Inflammatory macrophage (primary cell): ENCODE results near the gene TUBB1.

Experiments
- DNase-seq, 2 donors: peaks; one replicate each; pipeline ENCODE4 v3.0.0-alpha.2; 2020 to 2022

TUBB1 gene

GRCh38 chr20:59044295-59044694, 25.1 kb downstream of the TUBB1 start:
- DNase-seq, result no peak

GRCh38 chr20:59044796-59045195, 25.6 kb downstream of the TUBB1 start:
- no peak for DNase-seq

GRCh38 chr20:59046862-59047261, 27.6 kb downstream of the TUBB1 start:
- no peak for DNase-seq

GRCh38 chr20:59047938-59048680, 28.9 kb downstream of the TUBB1 start:
- DNase-seq, result no peak

GRCh38 chr20:59048681-59049030, 29.4 kb downstream of the TUBB1 start:
- DNase-seq, result no peak

GRCh38 chr20:59050437-59050836, 31.2 kb downstream of the TUBB1 start:
- DNase-seq, result no peak

GRCh38 chr20:59051666-59052185, 32.5 kb downstream of the TUBB1 start:
- no peak for DNase-seq

- peak; percentile 27 to 32 for DNase-seq
These were observed 36.1 kb downstream of the TUBB1 start for GRCh38 chr20:59055302-59055701.

- DNase-seq, result no peak
These were observed 42.9 kb downstream of the TUBB1 start for GRCh38 chr20:59062081-59062480.

GRCh38 chr20:59063358-59064213, 44.4 kb downstream of the TUBB1 start:
- peak in 1 of 2 donors; percentile 10 for DNase-seq

GRCh38 chr20:59064214-59064722, 45.0 kb downstream of the TUBB1 start:
- DNase-seq, result no peak

GRCh38 chr20:59068534-59068933, 49.3 kb downstream of the TUBB1 start:
- no peak for DNase-seq

GRCh38 chr20:59069026-59069425, 49.8 kb downstream of the TUBB1 start:
- DNase-seq, result peak in 1 of 2 donors; percentile 49

GRCh38 chr20:59071216-59071615, 52.0 kb downstream of the TUBB1 start:
- DNase-seq, result peak; percentile 62 to 73

GRCh38 chr20:59073582-59073981, 54.4 kb downstream of the TUBB1 start:
- no peak for DNase-seq

- DNase-seq, result no peak
These were observed 55.2 kb downstream of the TUBB1 start for GRCh38 chr20:59074456-59074855.

GRCh38 chr20:59075934-59076508, 56.8 kb downstream of the TUBB1 start:
- DNase-seq, result no peak
